ENCODE data around the gene RGS3.
"Not testable (repeated sequence)": the region's sequence is repeated elsewhere in the genome, so short reads cannot be mapped to it uniquely, and the experiment has no call there.

Gene RGS3

DNA sequence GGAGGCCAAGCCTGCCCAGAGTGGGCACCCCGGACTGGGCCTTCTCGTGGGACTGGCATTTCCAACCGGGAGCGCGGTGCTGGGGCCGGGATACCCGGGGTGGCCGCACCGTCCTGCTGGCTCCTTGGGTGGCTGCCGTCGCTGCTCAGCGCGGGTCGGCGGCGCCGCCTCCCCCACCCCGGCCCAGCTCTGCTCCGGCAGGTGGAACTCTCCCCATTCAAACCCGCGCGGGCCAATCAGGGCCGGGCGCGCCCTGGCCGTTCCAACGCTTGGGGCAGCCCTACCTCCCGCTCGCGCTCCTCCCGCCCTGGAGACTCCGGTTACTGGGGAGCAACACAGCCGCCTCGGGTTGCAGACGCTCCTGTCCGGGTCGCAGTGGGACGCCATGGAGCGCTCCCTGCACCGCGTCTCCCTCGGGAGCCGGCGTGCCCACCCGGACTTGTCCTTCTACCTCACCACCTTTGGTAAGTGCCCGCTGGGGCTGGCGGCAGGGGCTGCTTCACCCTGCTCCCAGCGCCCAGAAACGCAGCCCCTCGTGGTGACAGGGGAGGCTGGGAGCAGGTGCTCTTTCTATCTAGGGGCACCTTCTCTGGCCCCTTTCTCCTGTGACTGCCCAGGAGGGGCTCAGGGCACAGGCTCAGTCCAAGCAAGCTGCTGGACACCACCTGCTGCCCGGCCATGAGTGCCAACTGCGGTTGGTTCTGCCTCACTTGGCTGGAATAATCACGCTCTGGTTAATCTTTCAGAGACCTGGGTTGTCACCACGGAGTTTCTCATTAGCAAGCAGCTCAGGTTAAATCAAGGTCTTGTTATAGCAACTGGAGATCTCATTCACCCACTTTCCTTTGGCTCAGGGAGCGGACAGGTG lies at the start of gene RGS3:
TSS of gene RGS3 (plus strand) at position 310 of the 868 bp plus-strand sequence. CDS start at position 386, 76 bp downstream.
- no peak for DNase-seq (ENCODE audit: low spot score)

DNA sequence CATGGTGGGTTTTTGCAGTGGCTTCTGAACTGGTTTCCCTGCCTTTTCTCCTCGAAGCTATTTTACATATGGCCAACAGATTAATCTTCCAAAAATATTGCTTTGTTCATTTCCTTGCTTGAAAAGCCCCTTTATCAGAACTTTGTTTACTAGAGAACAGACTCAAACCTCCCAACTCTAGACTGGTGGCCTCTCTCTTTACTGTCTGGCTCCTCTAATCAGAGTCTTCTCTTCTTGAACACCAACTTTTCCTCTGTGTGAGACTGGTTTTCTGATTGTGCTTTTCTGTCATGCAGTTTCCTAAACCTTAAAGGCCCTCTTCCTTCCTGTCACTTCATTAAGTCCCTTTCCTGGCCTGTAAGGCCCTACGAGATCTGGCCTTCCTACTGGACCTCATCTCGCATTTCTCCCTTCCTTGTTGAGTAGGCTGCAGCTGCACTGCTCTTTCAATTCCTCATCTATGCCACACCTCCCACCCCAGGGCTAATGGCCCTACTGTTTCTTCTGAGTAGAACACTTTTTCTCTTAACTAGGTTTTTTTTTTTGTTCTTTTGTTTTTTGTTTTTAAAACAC lies 47.3 kb upstream of the RGS3 start:
- no peak for DNase-seq (ENCODE audit: low spot score)

DNA sequence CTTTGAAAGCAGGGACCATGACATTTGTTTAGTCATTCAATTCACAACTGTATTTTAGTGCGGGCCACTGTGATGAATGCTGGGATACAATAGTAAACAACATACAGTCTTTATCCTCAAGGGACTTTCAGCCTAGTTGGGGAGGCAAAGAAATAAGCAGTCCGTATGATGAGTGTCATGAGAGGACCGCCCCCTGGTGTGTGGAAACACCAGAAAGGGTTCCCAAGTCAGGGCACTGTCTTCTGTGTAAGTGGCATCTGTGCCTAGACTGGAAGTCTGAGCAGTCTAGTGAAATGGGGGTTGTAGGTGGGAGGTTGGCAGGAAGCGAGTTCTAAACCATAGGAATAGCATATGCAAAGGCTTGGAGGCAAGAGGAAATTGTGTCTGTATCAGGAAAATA lies 46.2 kb upstream of the RGS3 start:
- no peak for DNase-seq (ENCODE audit: low spot score)

DNA sequence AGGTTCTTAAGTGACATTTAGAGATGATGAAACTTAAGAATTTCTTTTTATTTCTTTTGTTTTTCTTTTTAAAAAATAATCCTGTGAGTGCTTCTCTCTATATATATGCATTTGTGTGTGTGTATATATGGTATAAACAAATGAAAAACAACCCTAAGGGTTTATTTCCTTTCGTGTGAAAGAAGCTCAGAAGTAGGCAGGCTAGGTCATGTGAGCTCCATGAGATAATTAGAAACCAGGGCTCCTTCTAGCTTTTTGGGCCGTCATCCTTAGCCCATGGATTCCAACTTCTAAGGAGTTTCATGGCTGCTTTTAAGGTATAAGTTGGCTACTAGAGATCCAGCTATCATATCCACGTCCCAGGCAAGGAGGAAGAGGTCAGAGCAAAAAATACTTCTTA lies 41.8 kb upstream of the RGS3 start:
- DNase-seq (ENCODE audit: low spot score), result no peak

DNA sequence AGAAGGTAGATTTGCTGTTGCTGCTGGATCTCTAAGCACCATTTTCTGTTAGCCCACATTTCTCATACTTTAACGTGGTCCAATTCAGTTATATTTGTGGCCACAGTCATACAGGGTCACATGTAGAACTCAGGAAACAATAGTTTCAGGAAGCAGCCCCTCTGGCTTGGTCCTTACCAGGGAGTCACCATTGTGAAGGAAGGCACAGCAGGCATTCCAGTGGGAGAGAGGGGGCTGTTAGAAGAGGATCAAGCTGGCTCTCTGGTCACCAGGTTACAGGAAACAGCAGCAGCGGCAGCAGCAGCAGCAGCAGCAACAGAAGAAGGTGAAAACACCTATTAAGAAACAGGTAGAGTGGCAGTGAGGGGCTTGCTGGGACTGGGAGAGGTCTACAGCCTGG lies 38.5 kb upstream of the RGS3 start:
- DNase-seq (ENCODE audit: low spot score), result no peak

DNA sequence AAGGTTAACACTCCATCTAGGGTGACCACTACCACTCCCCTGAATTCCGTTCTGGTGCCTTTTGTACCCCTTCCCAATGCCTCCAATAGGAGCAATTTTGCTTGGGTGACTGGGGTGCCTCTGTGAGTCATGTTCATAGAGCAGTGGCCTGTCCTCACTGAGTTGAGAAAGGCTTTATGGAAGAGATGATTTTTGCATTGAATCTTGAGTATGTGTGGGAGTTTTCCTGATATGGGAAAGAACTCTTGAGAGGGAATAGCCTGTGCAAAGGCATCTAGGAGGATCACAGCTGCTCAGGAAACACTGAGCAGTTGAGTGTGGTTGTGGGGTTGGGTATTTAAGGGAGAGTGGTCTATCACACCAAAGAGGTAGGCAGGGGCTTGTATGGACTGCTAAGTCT lies 36.8 kb upstream of the RGS3 start:
- no peak for DNase-seq (ENCODE audit: low spot score)

DNA sequence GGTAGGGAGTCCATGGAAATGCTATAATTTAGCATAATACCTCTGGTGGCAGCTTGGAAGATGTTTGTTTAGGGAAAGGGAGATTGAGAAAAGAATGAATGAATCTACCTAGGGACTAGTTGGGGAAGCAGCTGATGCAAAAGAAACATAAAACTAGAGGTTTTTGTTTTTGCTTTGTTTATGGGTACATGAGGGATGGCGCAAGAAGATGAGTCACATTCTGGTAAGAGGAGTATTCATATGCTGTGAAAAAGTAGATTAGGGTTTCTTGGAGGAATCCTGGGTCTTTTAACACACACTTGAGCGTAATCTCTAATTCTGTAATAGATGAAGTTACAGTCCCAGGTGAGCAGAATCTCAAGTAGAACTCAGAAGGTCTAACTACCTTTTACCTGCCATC lies 35.9 kb upstream of the RGS3 start:
- no peak for DNase-seq (ENCODE audit: low spot score)

DNA sequence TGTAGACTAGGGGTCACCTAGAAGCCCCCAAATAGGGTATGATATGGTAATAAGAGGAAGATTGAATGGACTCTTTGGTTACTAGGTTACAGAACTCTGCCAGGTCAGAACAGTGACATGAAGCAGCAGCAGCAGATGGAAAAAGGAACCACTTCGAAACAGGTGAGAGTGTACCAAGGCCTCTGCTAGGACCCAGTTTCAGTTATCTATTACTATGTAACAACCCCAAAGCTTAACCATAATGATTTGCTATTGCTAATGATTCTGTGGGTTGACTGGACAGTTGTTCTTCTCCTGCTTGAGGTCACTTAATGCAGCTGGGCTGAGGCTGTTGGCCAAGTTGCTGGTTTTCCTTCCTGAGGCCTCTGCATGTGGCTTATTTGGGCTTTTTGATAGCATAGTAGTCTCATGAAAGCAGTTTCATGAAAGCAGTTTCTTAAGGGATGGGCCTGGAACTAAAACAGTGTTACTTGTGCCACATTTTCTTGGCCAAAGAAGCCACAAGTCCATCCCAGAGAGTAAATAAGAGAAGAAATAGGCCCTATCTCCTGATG lies 35.4 kb upstream of the RGS3 start:
- DNase-seq (ENCODE audit: low spot score), result no peak

DNA sequence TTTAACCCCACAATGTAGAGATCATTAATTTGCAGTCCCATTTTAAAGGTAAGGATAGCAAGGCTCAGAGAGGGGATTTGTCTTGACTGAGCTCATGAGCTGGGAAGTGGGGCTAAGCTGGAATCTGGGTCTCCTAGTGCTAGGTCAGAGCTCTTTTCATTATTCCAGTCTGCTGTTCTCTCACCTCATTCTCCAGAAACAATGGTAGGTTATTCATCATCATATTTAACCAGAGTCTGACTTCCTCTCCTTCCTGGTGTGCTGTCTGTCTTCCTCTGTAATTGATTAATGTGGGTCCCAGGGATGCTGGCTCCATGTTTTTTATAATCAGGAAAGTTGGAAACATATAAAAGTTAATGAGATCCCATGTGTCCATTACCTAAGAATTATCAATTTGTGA lies 32.3 kb upstream of the RGS3 start:
- no peak for DNase-seq (ENCODE audit: low spot score)

DNA sequence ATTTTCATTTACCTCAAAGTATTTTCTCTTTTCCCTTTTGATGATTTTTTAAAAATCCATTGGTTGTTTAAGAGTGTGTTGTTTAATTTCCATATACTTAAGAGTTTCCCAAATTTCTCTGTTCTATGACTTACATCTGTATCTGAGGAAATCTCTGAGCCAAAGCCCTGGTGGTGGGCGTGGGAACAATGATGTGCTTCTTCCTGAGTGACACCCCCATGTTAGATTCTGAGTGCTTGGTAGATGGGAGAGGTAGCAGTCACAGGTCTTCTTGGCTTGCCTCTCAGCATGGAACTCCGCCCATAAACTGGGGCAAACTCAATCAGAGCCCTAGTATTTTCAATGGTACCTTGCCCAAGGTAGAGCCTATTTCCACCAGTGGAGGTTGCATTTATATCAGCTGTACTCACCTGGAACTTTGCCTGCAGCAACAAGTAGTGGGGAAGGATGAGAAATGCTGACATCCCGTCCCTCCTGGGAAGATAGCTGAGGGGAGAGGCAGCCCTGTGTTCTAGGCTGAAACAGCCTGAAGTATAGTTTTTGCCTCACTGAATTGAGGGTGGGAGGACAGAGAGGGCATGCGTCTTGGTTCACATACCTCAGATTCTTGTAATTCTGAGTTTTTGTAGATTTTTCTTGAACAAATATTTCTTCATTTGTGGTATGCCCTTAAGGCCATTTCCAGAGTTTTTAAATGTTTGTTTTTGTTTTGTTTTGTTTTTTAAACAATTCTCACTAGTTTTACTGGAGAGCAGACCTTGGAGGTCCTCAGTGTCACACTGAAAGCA lies 26.6 kb upstream of the RGS3 start:
- DNase-seq (ENCODE audit: low spot score), result no peak

DNA sequence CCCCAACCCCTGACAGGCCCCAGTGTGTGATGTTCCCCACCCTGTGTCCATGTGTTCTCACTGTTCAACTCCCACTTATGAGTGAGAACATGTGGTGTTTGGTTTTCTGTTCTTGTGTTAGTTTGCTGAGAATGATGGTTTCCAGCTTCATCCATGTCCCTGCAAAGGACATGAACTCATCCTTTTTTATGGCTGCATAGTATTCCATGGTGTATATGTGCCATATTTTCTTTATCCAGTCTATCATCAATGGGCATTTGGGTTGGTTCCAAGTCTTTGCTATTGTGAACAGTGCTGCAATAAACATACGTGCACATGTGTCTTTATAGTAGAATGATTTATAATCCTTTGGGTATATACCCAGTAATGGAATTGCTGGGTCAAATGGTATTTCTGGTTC lies 25.8 kb upstream of the RGS3 start:
- not testable (repeated sequence) for DNase-seq (ENCODE audit: low spot score)

DNA sequence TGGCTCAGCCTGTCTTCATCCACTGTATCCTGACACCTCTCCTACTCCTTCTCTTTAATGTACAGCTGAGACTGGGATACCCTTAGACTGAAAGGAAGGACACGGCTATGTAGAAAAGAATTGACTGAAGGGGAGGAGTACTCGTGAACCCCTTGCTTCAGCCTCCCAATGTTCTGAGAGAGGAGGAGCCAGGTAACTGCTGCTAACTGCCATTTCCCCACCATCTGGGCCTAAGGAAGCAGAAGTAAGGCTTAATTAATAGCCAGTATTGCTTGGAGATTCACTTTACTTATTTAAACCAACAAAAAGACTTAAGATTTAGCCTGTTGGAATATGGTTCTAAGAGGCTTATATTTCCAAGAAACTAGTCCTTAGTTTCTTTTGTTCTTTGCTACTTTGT lies 18.8 kb upstream of the RGS3 start:
- no peak for DNase-seq (ENCODE audit: low spot score)

DNA sequence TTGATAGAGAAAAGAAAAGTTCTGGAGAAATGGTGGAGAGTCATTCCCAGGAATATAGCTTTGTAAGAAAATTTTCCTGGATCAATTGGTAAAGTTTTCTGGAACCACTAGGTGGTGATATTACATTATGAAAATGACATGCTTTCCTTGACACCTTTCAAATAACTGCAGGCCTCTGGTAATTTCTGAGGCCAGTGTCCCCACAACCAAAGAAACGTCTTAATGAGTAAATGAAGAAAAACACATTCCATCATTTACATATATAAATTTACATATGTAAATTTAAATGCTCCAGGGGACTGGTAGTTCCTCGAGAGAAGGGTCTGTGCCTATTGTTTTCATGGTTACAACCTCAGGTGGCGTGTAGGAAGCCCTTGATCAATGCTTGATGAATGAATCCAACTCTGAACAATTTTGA lies 17.2 kb upstream of the RGS3 start:
- DNase-seq (ENCODE audit: low spot score), result peak; percentile 87

DNA sequence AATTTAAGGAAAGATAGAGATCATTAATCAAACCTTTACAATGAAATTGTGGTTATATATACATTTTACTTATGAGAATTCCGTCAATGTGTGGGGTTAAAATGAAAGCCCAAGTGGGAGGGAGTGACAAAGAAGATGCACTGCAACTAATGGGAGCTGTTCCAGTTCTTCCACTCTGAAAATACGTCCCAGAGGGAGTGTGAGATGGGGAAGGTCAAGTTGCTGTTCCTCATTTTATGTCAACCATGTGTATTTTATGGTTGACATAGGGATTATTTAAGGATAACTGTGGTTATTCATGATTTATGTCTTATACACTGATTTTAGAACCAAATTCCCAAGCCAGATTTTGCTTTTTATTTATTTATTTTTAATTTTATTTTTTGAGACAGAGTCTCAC lies 14.2 kb upstream of the RGS3 start:
- DNase-seq (ENCODE audit: low spot score), result no peak

DNA sequence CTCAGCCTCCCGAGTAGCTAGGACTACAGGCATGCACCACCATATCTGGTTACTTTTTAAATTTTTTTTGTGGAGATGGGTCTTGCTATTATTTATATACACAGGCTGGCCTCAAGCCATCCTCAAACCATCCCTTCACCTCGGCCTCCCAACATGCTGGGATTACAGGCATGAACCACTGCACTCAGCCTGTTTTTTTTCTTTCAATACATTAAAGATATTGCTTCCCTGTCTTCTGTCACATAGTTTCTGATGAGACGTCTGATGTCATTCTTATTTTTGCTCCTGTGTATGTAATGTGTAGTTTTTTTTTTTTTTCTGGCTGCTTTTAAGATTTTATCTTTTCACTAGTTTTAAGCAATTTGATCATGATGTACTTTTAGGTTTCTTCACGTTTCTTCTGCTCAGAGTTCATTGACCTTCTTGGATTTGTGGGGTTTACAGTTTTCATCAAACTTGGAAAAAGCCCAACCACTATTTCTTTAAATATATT lies 11.4 kb upstream of the RGS3 start:
- DNase-seq (ENCODE audit: low spot score), result no peak

DNA sequence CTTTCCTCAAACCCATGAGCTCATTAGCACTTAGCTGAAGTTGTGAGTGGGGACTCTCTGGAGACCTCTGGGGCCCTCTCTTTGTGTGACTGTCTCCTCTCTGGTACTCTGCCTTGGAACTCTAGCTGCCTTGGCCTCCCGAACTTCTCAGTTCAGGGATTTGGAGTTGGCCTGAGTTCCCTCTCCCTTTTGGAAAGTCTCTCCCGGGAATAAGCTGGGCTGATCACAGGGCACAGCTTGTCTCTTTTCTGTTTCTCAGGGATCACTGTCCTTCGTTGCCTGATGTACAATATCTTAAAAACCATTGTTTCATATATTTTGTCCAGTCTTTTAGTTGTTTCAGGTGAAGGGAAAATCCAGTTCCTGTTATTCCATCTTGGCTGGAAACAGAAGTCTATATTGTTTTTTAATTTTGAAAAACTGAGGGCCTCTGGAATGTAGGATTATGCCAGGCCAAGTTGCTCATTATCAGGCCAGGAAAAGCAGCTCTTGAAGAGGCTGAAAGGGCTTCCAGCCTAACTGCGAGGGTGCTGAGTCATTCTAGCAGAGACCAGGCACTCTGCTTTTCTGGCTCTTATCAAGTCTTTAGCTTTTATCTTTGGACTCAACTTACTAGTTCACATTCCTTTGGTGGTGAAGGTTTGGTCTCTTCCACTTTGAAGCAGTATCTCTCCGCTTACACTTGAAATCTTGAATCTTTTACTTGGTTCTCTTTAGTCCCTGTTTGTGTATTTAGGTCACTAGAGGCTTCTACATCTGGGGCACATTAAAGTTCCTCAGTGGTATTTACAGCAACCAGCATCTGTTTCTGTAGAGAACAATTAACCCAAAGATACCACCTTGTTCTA lies 8.4 kb upstream of the RGS3 start:
- DNase-seq (ENCODE audit: low spot score), result peak; percentile 46

DNA sequence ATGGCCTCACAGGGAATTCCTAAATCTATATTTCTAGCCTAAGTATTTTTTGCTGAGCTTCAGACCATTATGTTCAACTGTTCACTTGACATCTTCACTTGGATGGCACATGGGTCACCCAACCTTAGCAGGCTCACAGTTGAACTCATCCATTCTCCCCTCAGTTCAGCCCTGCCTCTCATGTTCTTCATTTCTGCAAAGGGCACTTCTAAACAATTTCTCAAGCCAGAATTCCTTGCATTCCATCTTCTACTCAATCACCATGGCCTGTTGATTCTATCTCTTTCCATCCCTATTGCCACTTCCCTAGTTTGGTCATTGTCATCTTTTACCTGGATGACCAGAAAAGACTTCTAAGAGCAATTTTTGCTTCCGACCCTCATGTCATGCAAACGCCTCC lies 7.3 kb upstream of the RGS3 start:
- DNase-seq (ENCODE audit: low spot score), result no peak

DNA sequence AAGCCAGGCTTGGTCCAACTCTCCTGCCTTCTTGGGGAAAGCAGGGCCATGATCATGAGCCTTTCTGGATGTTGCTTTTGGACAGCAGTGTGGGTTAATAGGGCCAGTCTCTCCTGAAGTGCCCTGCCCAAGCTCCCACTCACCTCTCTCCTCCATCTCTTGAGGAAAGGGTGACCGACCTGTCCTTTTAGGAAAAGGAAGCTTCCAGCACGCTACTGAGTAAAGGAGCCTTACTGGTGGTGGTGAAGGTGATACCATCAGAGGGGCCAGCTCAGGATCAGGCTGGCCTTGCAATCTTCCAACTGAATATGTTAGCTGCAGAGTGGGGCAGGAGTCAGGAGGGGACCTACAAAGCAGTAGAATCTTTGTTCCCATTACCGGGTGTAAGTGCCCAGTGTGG lies 2.2 kb upstream of the RGS3 start:
- DNase-seq (ENCODE audit: low spot score), result no peak

DNA sequence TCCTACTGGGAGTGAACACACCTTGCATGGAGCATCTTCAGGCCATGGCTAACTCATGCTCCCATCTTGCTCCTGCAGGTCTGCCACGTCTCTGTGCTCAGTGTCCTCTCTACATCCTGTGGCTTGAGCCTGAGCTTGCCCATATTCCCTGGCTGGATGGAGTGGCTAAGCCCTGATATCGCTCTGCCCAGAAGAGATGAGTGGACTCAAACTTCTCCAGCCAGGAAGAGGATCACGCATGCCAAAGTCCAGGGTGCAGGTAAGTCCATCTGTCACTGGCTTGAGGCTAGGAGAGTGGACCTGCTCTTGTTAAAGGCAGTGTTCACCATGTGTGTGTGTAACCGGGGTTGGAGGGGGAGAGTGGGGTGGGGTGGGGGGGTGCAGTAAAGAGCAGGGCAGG lies 1.6 kb upstream of the RGS3 start:
- no peak for DNase-seq (ENCODE audit: low spot score)

DNA sequence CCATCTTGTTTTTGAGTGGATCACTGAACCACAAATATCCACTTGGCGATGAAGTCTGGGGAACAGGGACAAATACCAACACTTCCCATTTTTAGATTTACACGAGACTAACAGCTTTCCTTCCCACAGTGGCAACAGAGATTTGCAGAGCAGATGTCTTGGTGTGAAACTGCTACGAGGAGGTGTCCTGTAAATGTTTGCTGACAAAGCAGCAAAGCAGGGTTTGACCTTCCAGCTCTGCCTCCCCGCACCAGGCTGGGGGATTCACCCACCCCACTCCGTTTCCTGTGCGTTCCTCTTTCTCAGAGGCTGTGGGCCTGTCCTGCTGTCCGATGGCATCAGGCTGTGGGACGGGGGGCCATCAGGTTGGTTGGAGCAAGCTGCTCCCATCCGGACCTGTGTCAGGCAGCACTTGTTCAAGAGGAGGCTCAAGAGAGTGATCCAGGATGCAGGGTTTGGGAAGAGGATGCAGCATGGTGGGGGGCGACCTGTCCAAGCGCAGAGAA lies 693 bp upstream of the RGS3 start:
- no peak for DNase-seq (ENCODE audit: low spot score)

DNA sequence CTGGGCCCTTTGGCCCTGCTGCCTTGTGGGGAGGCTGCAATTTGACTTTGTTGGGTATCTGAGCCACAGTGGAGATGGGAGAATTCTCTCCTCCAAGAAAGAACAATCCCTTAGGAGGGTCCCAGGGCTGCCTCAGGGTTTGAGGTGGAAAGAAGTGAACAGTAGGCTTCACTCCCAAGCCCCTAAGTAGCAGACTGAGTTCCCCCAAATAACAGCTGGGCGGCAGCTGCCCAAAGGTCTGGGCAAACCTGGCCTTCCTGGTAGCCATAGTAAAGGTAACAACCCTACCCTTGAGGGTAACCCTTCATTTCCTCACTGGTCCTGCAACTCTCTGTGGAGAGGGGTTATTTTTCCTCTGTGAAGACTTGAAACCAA lies 746 bp downstream of the RGS3 start:
- no peak for DNase-seq (ENCODE audit: low spot score)
